Activated CD8-positive, alpha-beta memory T cell treated with anti-CD3 and anti-CD28 coated beads for 4 hours (primary cell): ENCODE results near the gene OTOP1.
"Not testable (repeated sequence)": the region's sequence is repeated elsewhere in the genome, so short reads cannot be mapped to it uniquely, and the experiment has no call there.

Experiments
- DNase-seq, 2 donors: peaks; one replicate each; pipeline ENCODE4 v3.0.0-alpha.2; 2020; ENCODE audit warnings: low read depth in 2 of 2

The OTOP1 gene, protein sequence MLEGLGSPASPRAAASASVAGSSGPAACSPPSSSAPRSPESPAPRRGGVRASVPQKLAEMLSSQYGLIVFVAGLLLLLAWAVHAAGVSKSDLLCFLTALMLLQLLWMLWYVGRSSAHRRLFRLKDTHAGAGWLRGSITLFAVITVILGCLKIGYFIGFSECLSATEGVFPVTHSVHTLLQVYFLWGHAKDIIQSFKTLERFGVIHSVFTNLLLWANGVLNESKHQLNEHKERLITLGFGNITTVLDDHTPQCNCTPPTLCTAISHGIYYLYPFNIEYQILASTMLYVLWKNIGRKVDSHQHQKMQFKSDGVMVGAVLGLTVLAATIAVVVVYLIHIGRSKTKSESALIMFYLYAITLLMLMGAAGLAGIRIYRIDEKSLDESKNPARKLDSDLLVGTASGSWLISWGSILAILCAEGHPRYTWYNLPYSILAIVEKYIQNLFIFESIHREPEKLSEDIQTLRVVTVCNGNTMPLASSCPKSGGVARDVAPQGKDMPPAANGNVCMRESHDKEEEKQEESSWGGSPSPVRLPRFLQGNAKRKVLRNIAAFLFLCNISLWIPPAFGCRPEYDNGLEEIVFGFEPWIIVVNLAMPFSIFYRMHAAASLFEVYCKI

DNA sequence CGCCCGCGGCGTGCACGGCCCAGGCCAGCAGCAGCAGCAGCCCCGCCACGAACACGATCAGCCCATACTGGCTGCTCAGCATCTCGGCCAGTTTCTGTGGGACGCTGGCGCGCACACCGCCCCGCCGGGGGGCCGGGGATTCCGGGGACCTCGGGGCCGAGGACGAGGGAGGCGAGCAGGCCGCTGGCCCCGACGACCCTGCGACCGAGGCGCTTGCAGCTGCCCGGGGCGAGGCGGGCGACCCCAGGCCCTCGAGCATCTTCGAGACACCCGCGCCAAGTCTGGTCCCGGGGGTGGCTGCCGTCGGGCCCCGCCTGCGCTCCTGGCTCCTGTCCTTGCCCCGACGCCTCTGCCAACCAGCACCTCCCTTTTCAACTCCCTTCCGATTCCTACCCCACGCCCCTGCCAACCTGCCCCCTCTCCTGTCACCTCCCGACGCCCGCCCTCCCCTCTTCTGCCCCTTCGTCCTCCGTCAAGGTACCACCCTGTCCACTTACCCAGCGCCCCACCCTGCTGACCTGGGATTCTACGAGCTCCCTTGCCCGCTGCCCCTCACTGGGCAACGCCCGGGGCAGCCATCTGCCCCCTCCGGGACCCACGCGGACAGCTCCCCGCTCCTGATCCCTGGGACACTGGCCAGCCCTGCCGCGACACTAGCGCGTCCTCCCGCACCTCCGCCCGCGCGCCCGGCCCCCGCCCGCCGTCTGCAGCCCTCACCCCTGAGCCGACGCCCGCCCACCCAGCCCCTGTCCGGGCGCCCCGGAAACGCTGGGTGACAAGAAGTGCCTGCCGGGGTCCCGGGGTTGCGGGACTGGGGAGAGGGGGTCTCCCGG lies at the start of gene OTOP1:
Gene OTOP1, minus strand, starts transcription at position 324 of the 833 bp plus-strand sequence. Its CDS starts 65 bp downstream, at position 259.
- DNase-seq, result no peak

DNA sequence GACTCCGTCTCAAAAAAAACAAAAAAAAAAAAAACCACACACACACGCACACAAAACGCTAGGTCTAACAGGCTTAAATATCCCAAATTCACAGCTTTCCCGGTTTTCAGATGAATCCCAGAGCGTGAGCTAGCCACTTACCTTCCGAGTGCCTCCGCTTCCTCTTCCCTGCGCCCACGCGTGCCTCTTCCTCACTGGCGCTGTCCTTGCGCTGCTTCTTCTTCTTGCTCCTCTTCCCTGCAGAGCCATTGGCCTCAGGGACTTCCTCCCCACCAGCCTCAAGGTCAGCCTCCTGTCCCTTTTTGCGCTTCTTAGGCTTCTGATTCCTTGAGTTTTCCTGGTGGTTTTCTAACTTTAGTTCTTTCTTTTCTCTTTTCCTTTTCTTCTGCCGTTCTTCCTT lies 47.5 kb upstream of the OTOP1 start:
- no peak for DNase-seq

DNA sequence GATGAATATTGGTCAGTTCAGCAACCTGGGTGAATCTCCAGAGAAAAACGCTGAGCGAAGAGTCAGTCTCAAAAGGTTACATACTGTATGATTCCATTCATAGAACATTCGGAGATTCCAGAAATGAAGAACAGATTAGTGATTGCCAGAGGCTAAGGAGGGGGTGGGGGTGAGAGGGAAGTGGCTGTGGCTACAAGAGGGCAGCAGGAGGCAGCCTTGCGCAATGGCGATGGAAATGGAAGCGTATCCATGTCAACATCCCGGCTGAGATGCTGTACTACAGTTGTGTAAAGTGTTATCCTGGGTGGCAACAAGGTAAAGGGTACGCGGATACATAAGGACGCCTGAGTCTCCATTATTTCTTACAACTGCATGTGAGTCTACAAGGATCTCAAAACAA lies 45.2 kb upstream of the OTOP1 start:
- DNase-seq, result no peak

DNA sequence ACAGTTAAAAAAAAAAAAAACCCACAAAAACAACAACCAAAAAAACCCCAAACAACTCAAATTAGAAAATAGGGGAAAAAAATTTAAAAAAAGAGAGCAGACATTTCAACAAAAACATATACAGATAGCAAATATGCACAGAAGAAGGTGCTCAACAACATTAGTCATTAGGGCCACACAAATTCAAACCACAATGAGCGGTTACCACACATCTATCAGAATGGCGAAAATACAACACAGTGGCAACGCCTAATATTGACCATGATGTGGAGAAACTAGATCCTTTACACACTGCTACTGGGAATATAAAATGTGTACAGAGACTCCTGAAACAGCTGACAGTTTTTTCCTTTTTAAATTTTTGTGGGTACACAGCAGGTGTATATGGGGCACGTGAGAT lies 43.8 kb upstream of the OTOP1 start:
- DNase-seq, result no peak

DNA sequence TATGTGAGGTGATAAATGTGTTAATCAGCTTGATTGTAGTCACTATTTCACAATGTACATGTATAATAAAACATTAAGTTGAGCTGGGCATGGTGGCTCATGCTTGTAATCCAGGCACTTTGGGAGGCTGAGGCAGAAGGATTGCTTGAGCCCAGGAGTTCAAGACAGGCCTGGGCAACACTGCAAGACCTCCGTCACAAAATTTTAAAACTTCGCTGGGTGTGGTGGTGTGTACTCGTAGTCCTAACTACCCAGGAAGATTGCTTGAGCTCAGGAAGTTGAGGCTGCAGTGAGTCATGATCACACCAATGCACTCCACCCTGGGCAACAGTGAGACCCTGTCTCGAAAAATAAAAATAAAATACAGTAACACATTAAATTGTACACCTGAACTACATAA lies 43.1 kb upstream of the OTOP1 start:
- no peak for DNase-seq

DNA sequence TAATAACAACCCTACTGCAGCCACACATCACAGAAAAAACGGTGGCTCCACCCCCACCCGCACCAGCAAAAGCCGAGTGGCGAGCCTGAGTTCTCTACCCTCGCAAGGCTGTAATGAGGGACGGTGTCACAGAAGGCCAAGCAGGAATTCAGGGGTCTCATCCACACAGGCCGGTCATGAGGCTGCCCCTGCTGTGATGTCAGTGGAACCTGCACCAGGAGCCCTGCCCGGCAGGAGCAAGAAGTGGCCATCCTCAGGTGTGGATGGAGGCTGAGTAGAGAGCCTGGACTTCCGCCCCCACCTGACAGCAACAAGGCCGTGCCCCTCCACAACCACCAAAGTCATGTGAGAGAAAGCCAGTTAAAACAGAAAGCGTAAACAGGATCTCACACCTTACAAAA lies 42.6 kb upstream of the OTOP1 start:
- DNase-seq, result no peak

DNA sequence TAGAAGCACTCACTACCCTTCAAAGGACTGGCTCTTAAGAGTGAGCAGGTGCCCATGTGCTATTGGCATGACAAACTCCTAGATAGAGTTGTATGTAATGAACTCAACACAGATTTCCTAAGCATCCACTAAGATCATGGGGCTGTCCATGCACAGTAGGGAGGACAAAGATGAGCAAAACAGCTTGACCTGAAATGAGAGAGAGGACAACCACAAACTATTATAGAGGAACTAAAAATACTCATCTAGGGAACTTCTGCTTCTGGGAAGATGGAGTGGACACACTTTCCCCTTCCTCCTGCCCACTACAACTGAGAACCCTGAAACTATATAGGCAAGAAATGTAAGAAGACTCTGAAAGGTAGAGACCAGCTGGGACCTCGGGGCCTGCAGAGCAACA lies 42.0 kb upstream of the OTOP1 start:
- DNase-seq, result no peak

DNA sequence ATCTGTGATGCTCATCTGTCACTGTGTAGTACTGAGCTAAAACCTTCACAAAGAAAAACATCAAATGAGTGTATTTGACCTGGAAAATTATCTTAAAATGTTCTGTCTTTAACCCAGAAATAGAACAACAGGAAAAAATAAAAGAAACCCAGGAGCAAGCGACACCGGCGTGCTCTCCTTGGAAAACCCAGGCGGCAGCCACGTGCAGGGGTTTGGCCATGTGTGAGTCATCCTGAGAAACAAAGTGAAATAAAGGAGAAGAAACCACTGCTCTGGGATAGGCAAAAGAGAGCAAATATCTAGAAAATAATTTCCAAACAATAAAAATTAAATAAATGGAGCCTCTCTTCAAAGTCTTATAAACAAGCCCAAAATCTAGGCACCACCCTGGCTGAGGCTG lies 41.3 kb upstream of the OTOP1 start:
- DNase-seq, result no peak

DNA sequence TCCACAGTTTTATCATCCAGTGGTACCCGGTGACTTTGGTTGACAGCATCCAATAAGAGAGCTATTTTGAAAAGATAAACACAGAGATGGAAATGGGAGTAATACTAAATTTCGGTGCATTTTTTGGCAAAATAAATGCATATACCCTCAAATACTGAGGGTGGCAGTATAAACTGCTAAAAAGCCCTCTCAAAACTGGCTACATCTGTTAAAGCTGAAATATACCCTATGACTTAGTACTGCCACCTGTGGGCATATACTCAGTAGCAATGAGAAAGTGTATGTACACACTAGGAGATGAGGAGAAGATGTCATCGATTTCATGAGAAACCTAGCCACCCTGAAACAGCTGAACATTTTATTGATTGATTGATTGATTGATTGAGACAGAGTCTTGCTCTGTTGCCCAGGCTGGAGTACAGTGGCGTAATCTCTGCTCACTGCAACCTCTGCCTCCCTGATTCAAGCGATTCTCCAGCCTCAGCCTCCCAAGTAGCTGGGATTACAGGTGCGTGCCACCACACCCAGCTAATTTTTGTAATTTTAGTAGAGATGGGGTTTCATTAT lies 33.5 kb upstream of the OTOP1 start:
- DNase-seq, result no peak

DNA sequence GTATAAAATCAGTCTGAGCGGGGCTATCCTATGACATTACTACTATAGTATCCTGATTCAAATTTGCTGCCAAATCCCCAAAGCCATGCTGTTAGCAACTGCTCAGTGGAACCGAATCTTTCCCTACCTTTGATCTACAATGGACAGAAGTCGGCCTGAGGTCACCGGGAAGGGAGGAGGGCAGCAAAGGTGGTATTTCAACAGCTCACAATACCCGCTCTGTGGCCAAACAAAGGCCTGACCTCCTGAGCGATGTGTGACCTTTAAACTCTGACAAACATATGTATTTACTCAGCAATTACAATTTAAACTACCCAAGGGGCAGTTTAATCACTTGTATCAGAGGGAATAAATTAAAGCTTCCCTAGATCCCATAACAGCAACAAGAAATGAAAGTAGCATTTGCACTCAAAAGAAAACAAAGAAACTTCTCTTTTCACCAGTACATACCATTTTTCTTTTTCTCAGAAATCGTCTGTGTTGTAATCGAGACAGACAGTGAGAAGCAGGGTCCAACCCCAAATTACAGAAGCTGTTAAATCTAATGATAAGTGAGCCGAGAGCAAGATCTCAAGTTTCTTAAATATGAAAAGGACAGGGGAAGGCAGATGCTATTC lies 32.9 kb upstream of the OTOP1 start:
- no peak for DNase-seq

DNA sequence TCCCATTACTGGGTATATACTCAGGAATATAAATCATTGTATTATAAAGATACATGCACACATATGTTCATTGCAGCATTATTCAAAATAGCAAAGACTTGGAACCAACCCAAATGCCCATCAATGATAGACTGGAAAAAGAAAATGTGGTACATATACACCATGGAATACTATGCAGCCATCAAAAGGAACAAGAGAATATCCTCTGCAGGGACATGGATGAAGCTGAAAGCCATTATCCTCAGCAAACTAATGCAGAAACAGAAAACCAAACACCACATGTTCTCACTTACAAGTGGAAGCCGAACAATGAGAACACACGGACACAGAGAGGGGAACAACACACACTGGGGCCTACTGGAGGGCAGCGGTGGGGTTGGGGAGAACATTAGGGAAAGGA lies 31.0 kb upstream of the OTOP1 start:
- not testable (repeated sequence) for DNase-seq

DNA sequence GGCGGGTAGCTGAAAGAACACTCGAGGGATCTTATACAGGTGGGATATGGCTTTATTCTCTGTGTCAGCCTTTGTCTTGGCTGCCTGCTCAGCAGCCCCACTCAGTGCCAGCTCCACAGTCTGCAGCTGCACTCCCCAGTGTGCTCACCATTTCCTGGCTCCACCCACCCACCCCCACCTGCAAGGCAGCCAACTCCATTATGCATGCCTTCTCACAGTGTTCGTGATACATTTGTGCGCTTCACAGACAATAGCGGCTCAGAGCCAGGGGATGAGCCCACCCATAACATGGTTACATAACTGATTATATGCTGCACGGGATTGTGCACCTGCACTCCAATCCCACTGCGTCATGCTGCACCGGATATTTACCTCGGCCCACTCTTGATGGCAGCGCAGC lies 30.1 kb upstream of the OTOP1 start:
- no peak for DNase-seq

DNA sequence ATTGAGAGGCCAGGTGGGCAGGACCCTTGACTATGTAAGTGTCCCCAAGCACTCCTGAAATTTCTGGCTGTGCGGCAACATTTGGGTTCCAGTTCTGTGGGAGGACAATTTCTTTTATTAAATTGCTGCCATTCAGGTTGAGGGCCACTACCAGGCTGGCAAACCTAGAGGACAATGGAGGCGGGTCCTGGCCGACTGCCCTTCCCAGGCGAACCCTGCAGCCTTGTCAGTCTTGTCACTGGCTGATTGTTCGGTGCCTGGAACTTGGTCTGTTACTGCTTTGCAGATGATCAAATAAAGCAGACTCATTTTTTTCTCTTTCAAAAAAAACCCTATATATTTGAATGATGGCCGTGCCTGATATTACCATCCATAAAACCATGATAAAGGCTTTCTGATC lies 27.9 kb upstream of the OTOP1 start:
- no peak for DNase-seq

DNA sequence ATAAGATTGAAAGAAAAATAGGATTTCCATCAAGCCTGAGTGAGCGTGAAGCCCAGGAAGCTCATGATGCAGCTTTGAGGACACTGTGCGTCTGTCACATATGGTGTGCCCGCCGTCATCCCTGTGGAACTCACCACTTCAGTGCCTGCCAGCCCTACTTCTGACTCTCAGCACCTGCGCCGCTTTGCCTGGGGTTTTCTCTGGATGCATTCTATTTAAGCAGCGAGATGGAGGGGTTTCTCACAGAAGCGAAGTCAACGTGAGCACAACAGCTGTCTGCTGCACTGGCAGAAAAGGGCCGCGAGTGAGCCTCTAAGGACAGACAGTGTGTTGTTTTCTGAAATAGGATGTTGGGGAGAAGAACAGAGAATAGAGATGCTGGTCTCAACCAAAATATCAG lies 27.5 kb upstream of the OTOP1 start:
- no peak for DNase-seq

DNA sequence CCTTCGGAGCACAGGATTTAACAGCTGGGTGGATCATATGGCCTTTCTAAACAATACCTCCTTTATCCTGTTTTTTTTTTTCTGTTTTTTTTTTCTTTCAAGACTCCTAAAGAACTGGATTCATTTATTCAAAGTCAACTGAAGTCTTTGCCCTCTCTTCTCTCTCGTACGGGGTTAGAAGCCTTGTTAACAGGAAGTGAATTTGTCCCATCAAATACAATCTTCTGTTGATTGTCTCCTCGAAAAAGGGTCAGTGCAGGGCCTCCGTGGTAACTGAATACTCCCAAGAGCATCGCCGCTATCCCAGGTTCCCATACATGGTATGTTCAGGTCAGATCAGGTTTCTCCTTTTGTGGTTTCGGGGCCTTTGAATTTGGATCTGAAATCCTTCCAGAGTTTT lies 23.1 kb upstream of the OTOP1 start:
- DNase-seq, result no peak

DNA sequence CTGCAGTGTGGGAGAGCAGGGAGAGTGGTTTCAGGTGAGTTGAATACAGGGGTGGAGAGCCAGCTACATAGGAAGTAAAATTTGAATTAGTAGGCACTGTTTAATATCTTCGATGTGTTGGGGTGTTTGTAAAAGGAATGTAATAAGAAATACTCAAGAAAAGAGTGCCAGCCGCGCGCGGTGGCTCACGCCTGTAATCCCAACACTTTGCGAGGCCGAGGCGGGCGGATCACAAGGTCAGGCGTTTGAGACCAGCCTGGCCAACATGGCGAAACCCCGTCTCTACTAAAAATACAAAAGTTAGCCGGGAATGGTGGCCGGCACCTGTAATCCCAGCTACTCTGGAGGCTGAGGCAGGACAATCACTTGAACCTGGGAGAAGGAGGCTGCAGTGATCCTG lies 22.6 kb upstream of the OTOP1 start:
- DNase-seq, result not testable (repeated sequence)

DNA sequence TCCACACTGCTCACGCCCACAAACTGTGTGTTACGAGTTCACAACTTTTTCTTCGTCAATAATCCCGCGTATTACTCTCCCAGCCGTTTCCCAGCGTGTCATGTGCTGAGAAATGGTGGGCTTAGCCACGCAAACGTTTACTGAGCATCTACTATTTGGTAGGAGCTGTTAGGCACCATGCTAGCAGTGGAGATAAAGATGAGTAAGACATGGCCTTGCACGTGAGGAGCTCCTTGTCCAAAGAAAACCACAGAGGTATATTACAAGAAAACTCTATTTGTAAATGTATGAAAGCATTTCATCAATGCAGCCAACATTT lies 22.1 kb upstream of the OTOP1 start:
- DNase-seq, result no peak

DNA sequence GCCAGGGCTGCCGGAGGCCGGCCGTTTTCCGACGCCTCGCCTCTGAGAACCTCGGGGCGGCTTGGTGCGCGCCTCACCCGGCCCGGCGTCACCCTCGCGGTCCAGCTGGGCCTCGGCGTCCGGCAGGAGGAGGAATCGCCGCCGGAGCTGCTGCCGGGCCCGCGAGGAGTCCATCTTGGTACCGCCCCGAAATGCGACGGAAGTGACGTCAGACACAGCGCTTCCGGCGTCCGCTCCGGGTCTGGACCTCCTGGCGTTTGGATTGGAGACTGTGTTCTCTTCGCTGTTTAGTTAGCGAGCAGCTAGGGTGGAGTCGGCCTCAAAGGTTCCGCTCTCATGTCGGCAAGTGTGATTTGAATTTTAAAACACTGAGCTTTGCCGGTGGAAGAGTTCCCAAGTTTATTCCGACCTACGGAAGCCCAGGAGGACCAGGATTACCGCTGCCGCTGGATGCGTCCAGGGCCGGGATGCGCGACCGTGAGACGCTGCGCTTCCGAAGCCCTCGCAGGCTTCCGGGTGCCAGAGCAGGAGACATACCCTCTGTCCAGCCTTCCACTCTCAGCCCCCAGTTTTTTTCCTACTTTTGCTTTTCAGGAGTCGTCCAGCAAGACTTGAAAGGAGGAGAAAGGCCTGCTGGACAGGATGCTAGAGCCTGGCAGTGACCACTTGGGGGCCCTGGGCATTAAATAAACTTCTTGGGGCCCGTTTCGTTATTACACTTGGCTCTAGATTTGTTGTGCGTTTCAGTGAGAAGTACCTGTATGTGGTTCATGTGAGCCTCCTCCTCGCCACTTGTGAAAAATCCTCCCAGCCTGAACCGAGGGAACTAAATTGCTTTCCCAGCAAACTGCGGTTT lies 21.5 kb upstream of the OTOP1 start, which contains the start of gene TMEM128:
Gene TMEM128, minus strand, starts transcription at position 195 of the 856 bp plus-strand sequence. Its CDS starts 21 bp downstream, at position 174.
- DNase-seq, result peak; percentile 83 to 85

DNA sequence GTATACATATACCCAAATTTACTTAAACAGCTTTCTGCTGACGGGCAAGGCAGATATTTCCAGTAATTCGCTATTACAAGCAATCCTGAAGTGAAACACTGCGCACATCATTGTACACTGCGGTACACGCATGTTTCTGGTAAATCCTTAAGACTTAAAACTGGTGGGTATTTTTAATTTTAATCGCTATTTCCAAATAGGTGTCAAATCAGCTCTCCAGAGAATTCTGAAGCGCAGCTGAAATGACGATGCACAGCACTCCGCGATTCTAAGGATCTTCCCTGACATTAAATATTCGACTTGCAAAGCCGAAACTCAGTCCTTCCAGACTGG lies 20.9 kb upstream of the OTOP1 start:
- no peak for DNase-seq

DNA sequence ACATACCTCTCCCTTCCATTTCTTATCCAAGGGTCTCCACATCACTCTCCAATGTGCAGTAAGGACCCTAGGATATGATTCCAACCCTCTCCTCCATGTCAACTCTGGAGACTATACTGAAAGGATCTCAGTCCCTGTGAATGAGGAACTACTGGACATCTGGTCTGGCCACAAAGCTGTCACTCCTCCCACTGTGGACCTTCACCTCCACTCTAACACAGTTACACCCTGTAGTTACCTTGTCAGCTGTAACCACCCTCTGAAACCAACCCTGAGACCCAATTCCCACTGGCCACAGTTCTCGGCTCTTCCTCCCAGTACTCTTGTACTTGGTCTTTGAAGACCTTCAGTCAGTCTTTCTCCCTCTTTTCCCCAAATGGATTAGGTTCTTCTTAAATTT lies 18.4 kb upstream of the OTOP1 start:
- no peak for DNase-seq

DNA sequence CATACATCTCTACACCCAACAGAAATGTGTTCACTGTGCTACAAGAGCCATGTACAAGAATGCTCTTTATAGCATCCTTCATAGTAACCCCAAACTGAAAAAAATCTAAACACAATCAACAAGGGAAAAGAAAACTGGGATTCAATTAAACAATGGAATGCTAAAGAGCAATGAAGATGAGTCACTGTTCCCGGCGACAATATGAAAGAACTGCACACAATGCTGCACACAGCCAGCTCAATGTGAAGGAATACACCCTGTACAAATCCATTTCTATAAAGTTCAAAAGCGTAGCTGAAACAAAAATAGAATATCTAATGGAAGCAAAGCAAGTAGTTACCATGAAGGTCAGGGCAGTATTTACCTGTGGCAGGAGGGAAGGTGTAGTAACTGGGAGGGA lies 12.8 kb upstream of the OTOP1 start:
- not testable (repeated sequence) for DNase-seq
